ENCODE results near the gene FANCG.

FANCG gene

GRCh38 chr9:35060548-35061207, 19.1 kb downstream of the FANCG start:
- no peak for DNase-seq (ENCODE audit: low spot score)

GRCh38 chr9:35059438-35059837, 20.3 kb downstream of the FANCG start:
- no peak for DNase-seq (ENCODE audit: low spot score)

GRCh38 chr9:35057271-35057620, 22.5 kb downstream of the FANCG start:
- DNase-seq (ENCODE audit: low spot score), result no peak

GRCh38 chr9:35056571-35057270, 23.0 kb downstream of the FANCG start:
- no peak for DNase-seq (ENCODE audit: low spot score)

- DNase-seq (ENCODE audit: low spot score), result no peak
These were observed 24.7 kb downstream of the FANCG start for GRCh38 chr9:35054871-35055644.

- DNase-seq (ENCODE audit: low spot score), result no peak
These were observed 25.4 kb downstream of the FANCG start for GRCh38 chr9:35054185-35054835.

GRCh38 chr9:35051069-35051967, 28.4 kb downstream of the FANCG start:
- peak; percentile 48 for DNase-seq (ENCODE audit: low spot score)

GRCh38 chr9:35048511-35048910, 31.2 kb downstream of the FANCG start:
- DNase-seq (ENCODE audit: low spot score), result no peak

GRCh38 chr9:35044071-35044470, 35.7 kb downstream of the FANCG start:
- no peak for DNase-seq (ENCODE audit: low spot score)

- DNase-seq (ENCODE audit: low spot score), result no peak
These were observed 36.7 kb downstream of the FANCG start for GRCh38 chr9:35042891-35043545.

GRCh38 chr9:35042081-35042604, 37.6 kb downstream of the FANCG start:
- DNase-seq (ENCODE audit: low spot score), result no peak

- peak; percentile 22 for DNase-seq (ENCODE audit: low spot score)
These were observed 43.7 kb downstream of the FANCG start for GRCh38 chr9:35035851-35036701.

GRCh38 chr9:35033101-35033500, 46.6 kb downstream of the FANCG start:
- no peak for DNase-seq (ENCODE audit: low spot score)

- no peak for DNase-seq (ENCODE audit: low spot score)
These were observed 49.9 kb downstream of the FANCG start for GRCh38 chr9:35029852-35030251.

GRCh38 chr9:35029241-35029640, 50.5 kb downstream of the FANCG start:
- no peak for DNase-seq (ENCODE audit: low spot score)

- no peak for DNase-seq (ENCODE audit: low spot score)
These were observed 51.4 kb downstream of the FANCG start for GRCh38 chr9:35028341-35028740.

- no peak for DNase-seq (ENCODE audit: low spot score)
These were observed 51.9 kb downstream of the FANCG start for GRCh38 chr9:35027860-35028259.

GRCh38 chr9:35027374-35027773, 52.4 kb downstream of the FANCG start:
- no peak for DNase-seq (ENCODE audit: low spot score)

GRCh38 chr9:35026671-35027070, 53.1 kb downstream of the FANCG start:
- no peak for DNase-seq (ENCODE audit: low spot score)

Measured in CD4-positive, alpha-beta T cell treated with Interleukin-2 at 100 ng/mL for 4 hours (primary cell).